HepG2 (cell line): Measurements from ENCODE around the gene NRP1. TPM values are rescaled to one million over a fixed set of nuclear protein-coding genes. Genes with fewer than 3 reads are reported as not detected.

Experiments used
- ATAC-seq: fragments of 200-7000 bp; cut with Tn5 transposase; 3 replicates; pipeline ENCODE4 v1.9.1; 2020; ENCODE audit warnings: mild to moderate bottlenecking, moderate library complexity
- BruUV-seq: library from RNA; stranded (reverse); fragments of 400-500 nt; replicated peaks from 2 replicates; lab custom pipeline; 2021; lab: Mats Ljungman, UMichigan
- CTCF ChIA-PET: fragments of 300-600 bp; formaldehyde crosslinking; extraction: SDS; loops from one replicate; lab custom pipeline; 2021; ENCODE audit warnings: low total read pairs, inconsistent platforms, low intra/inter-chr PET ratio; lab: Yijun Ruan, JAX
- POLR2A ChIA-PET: fragments of 350-600 bp; sonication (Branson Sonifier 250); formaldehyde crosslinking; loops from one replicate; lab custom pipeline; 2020; ENCODE audit warnings: antibody characterized with exemption, inconsistent platforms; lab: Yijun Ruan, JAX
- DNase-seq: peaks from one replicate; pipeline ENCODE4 v3.0.0-alpha.2; 2015; ENCODE audit warnings: low spot score
- FAIRE-seq: peaks from 3 replicates; lab custom pipeline; 2011; peaks lifted over from hg19 to GRCh38; lab: Jason Lieb, UNC
- H2AFZ ChIP-seq: one replicate; pipeline ENCODE4 v1.6.1; 2011; ENCODE audit warnings: low read length, inconsistent platforms
- H3K27ac ChIP-seq: fragments of 300-600 bp; 3 replicates; pipeline ENCODE4 v1.8.0; 2011; ENCODE audit warnings: mixed run types, mild to moderate bottlenecking, mixed read lengths, low read length, inconsistent platforms; ENCODE audit not compliant: insufficient read depth; ENCODE audit errors: extremely low read length
- H3K27me3 ChIP-seq, 2 experiments: fragments of 200-600 bp in 1 of 2; 2 replicates in 1 of 2; 3 replicates in 1 of 2; pipeline versions ENCODE4 v1.6.0 to v1.8.0; 2011; ENCODE audit warnings: low read length in 2 of 2, mild to moderate bottlenecking in 2 of 2, moderate library complexity in 2 of 2, inconsistent platforms in 1 of 2; ENCODE audit not compliant: insufficient read depth in 2 of 2, control insufficient read depth in 1 of 2
- H3K36me3 ChIP-seq, 2 experiments: fragments of 200-600 bp in 1 of 2; replicated peaks in 1 of 2; 2 replicates in 1 of 2; 3 replicates in 1 of 2; pipeline versions ENCODE4 v1.5.1 to v1.8.0; 2011; ENCODE audit warnings: low read length in 2 of 2, inconsistent platforms in 1 of 2; ENCODE audit not compliant: insufficient read depth in 2 of 2, control insufficient read depth in 1 of 2
- H3K4me1 ChIP-seq: 2 replicates; pipeline ENCODE4 v1.5.1; 2012; ENCODE audit warnings: low read length, inconsistent platforms; ENCODE audit not compliant: insufficient read depth
- H3K4me2 ChIP-seq: 2 replicates; pipeline ENCODE4 v1.6.0; 2011; ENCODE audit warnings: low read depth, low read length, inconsistent platforms
- H3K4me3 ChIP-seq, 3 experiments: fragments of 200-600 bp in 1 of 3; sonication (generic), shearing (Covaris generic) in 1 of 3; replicated peaks in 1 of 3; 2 replicates each; pipeline ENCODE4 v1.5.1; 2011 to 2016; ENCODE audit warnings: low read length in 3 of 3, inconsistent platforms in 2 of 3, low read depth in 2 of 3, mild to moderate bottlenecking in 2 of 3, control low read depth in 1 of 3, mixed read lengths in 1 of 3; ENCODE audit not compliant: insufficient read depth in 1 of 3
- H3K79me2 ChIP-seq: one replicate; pipeline ENCODE4 v1.6.1; 2011; ENCODE audit warnings: low read length, inconsistent platforms; ENCODE audit not compliant: insufficient read depth
- H3K9ac ChIP-seq: 2 replicates; pipeline ENCODE4 v1.6.0; 2011; ENCODE audit warnings: mild to moderate bottlenecking, low read depth, low read length, inconsistent platforms; ENCODE audit not compliant: insufficient read depth
- H3K9me3 ChIP-seq: 2 replicates; pipeline ENCODE4 v1.5.1; 2012; ENCODE audit warnings: mild to moderate bottlenecking, low read length
- H4K20me1 ChIP-seq: 2 replicates; pipeline ENCODE4 v1.6.0; 2011; ENCODE audit warnings: inconsistent platforms, mild to moderate bottlenecking, low read length, moderate library complexity; ENCODE audit not compliant: insufficient read depth
- FOXA1 ChIP-seq, 2 experiments: fragments of 450-650 bp in 1 of 2; sonication (generic) in 1 of 2; formaldehyde crosslinking in 1 of 2; IDR thresholded peaks; 2 replicates each; pipeline versions ENCODE4 v1.4.0 to v1.6.1; 2016 to 2020; ENCODE audit warnings: missing genetic modification reagents in 1 of 2
- FOXA3 ChIP-seq: IDR thresholded peaks from 2 replicates; pipeline ENCODE4 v1.6.1; 2016; ENCODE audit warnings: missing genetic modification reagents, missing compliant biosample characterization
- MED8 ChIP-seq: sonication (generic); formaldehyde crosslinking; IDR thresholded peaks from 2 replicates; pipeline ENCODE4 v1.8.1; 2023; ENCODE audit warnings: mild to moderate bottlenecking, missing genetic modification reagents; ENCODE audit not compliant: insufficient replicate concordance
- SOX6 ChIP-seq, 2 experiments: fragments of 450-650 bp in 1 of 2; sonication (generic) in 1 of 2; formaldehyde crosslinking in 1 of 2; IDR thresholded peaks; 2 replicates each; pipeline versions ENCODE4 v1.4.0 to v1.6.1; 2017 to 2020; ENCODE audit warnings: antibody characterized with exemption in 1 of 2, mild to moderate bottlenecking in 1 of 2, missing genetic modification reagents in 1 of 2
- ZNF142 ChIP-seq: sonication (generic); formaldehyde crosslinking; IDR thresholded peaks from 2 replicates; pipeline ENCODE4 v1.4.0; 2020; ENCODE audit warnings: missing genetic modification reagents
- ZNF232 ChIP-seq: sonication (generic); formaldehyde crosslinking; IDR thresholded peaks from 2 replicates; pipeline ENCODE4 v1.4.0; 2020; ENCODE audit warnings: missing genetic modification reagents, borderline replicate concordance
- ZNF329 ChIP-seq: sonication (generic); formaldehyde crosslinking; IDR thresholded peaks from 2 replicates; pipeline ENCODE4 v1.9.0; 2021; ENCODE audit warnings: low read depth, mild to moderate bottlenecking, missing genetic modification reagents
- ZNF577 ChIP-seq: sonication (generic); formaldehyde crosslinking; IDR thresholded peaks from 2 replicates; pipeline ENCODE4 v1.4.0; 2020; ENCODE audit warnings: mild to moderate bottlenecking, low read depth, missing genetic modification reagents, borderline replicate concordance
- ZNF75D ChIP-seq: sonication (generic); formaldehyde crosslinking; IDR thresholded peaks from 2 replicates; pipeline ENCODE4 v1.8.1; 2023; ENCODE audit warnings: missing genetic modification reagents, mild to moderate bottlenecking, borderline replicate concordance
- whole genome bisulfite sequencing: methylation state at CpG from one replicate; pipeline ENCODE4 v1.1.6; 2017; ENCODE audit warnings: low lambda C conversion rate; 5-methylcytosine and 5-hydroxymethylcytosine counted together
- in situ Hi-C: cut with HindIII; loops from 2 replicates; pipeline ENCODE4 v1.10.0; 2017; ENCODE audit warnings: low pct_unique_long_range_greater_than_20kb; ENCODE audit not compliant: extremely low pct_ligation_motif_present
- intact Hi-C: fragments of 100-400 bp; cut with micrococcal nuclease; formaldehyde crosslinking; loops from one replicate; pipeline ENCODE4 v1.10.0; 2022; ENCODE audit not compliant: unreplicated experiment
- polyA plus RNA-seq, 8 experiments: library from polyadenylated mRNA; depleted of rRNA in 3 of 8; stranded (reverse) in 7 of 8; unstranded in 1 of 8; fragments of >200 nt; fragmentation: Illumina TruSeq in 4 of 8; extraction: Trizol in 4 of 8; gene quantifications; 2 replicates each; pipeline versions ENCODE4 v1.2.1 to v1.2.3, GENCODE V29; 2011 to 2016; ENCODE audit warnings: low read depth in 4 of 8, missing spikeins in 1 of 8, mixed read lengths in 1 of 8; ENCODE audit not compliant: insufficient read depth in 1 of 8
- total RNA-seq, 5 experiments: library from RNA; depleted of rRNA; stranded (reverse); fragments of >200 nt; fragmentation: Illumina TruSeq; extraction: Trizol; gene quantifications; 2 replicates each; pipeline ENCODE4 v1.2.3, GENCODE V29; 2016; ENCODE audit warnings: low read depth in 1 of 5

NRP1 gene
- total and polyA plus RNA-seq, 2 of the 13 experiments (the other 11 are each of a cell fraction or from before 2014, with no cell fraction given), result 5.3 to 5.8 TPM

- H3K27ac ChIP-seq, result no peak overlapping the region
- peaks cover 0 to 1% of the 10 kb centered on the region in 2 experiments; a peak in 2 of 5 replicates for H3K36me3 ChIP-seq
- in situ Hi-C loops (loop anchor here (10.0 to 25.0 kb wide), 3 partner anchors 793 to 1306 kb away; no protein-coding TSS in a partner anchor), intact Hi-C loops (loop anchor here (2.0 to 10.0 kb wide), 3 partner anchors 743 to 1307 kb away; no protein-coding TSS in a partner anchor)
- 38% methylated on average over 2 of the region's 2 CpGs for WGBS
- H3K4me3 ChIP-seq, result peak overlapping the region in 2 of 3 experiments; percentile 24 to 26; a peak in 3 of 6 replicates
- TF ChIP-seq ZNF75D (CRISPR knock-in tag) (no peak), FOXA3 (CRISPR knock-in tag) (peak; percentile 2; the same call in 1 of the 2 replicates), SOX6 (IDR thresholded peaks at IDR 0.05) (no peak), SOX6 (CRISPR knock-in tag; IDR thresholded peaks at IDR 0.05) (0 out of 2 replicates have a peak, but pooled peaks have one; percentile 29)
- ChIA-PET CTCF (interaction anchor here (1.8 kb wide), 1 partner anchor 138 kb away, joined by 9 read pairs; no protein-coding TSS in a partner anchor), POLR2A (no interaction called here)
- no peak overlapping the region for H2AFZ ChIP-seq
- H3K9me3 ChIP-seq, result no peaks in the 10 kb centered on the region
- peaks cover 74% of the 10 kb centered on the region for H3K4me1 ChIP-seq
- peak overlapping the region; percentile 96 for H3K4me2 ChIP-seq
- ATAC-seq (no peak), FAIRE-seq (no peak), DNase-seq (no peak)
- H3K9ac ChIP-seq, result no peak overlapping the region
- H3K27me3 ChIP-seq, result peaks cover 3 to 22% of the 10 kb centered on the region in 2 experiments; a peak in 4 of 5 replicates
- no TSS peak for BruUV-seq
- H3K79me2 ChIP-seq, result peaks cover 2% of the 10 kb centered on the region
- H4K20me1 ChIP-seq, result no peaks in the 10 kb centered on the region
Observed at GRCh38 chr10:33331379-33331694, 3.1 kb downstream of the NRP1 start.

- Histone ChIP-seq H2AFZ (no peak overlapping the region), H3K4me2 (peak overlapping the region; percentile 96), H3K27ac (no peak overlapping the region), H3K4me3 (peak overlapping the region; percentile 24 to 34 (median 26); a peak in 4 of 6 replicates), H3K4me1 (peaks cover 74% of the 10 kb centered on the region), H4K20me1 (no peaks in the 10 kb centered on the region), H3K79me2 (peaks cover 2% of the 10 kb centered on the region), H3K27me3 (peaks cover under 1 to 16% of the 10 kb centered on the region in 2 experiments; a peak in 3 of 5 replicates), H3K9me3 (no peaks in the 10 kb centered on the region), H3K9ac (peak overlapping the region; percentile 35; the same call in 1 of the 2 replicates), H3K36me3 (peaks cover 0 to 1% of the 10 kb centered on the region in 2 experiments; a peak in 2 of 5 replicates)
- in situ Hi-C loops (loop anchor here (10.0 to 25.0 kb wide), 3 partner anchors 794 to 1307 kb away; no protein-coding TSS in a partner anchor), intact Hi-C loops (loop anchor here (1.0 to 10.0 kb wide), 4 partner anchors 135 to 1308 kb away; no protein-coding TSS in a partner anchor)
- ChIA-PET POLR2A (no interaction called here), CTCF (interaction anchor here (1.8 kb wide), 1 partner anchor 137 kb away, joined by 9 read pairs; no protein-coding TSS in a partner anchor)
- peak; percentile 73 for DNase-seq
- WGBS, result 4% methylated on average over 13 of the region's 13 CpGs
- FAIRE-seq, result peak; percentile 61
- ATAC-seq, result peak; percentile 35
- BruUV-seq, result no TSS peak
- no peak for TF ChIP-seq ZNF577 (CRISPR knock-in tag)
- no peak for TF ChIP-seq ZNF142 (CRISPR knock-in tag)
- peak; percentile 100 for TF ChIP-seq ZNF232
- TF ChIP-seq ZNF329 (CRISPR knock-in tag), result no peak
- TF ChIP-seq MED8 (CRISPR knock-in tag), result no peak
- no peak for TF ChIP-seq FOXA1 (IDR thresholded peaks at IDR 0.05)
- TF ChIP-seq FOXA1 (CRISPR knock-in tag; IDR thresholded peaks at IDR 0.05), result peak; percentile 68
Observed at GRCh38 chr10:33330543-33331378, 3.7 kb downstream of the NRP1 start.
